H4 (cell line): ENCODE results near the gene PPP2R2B. TPM values are rescaled to one million over a fixed set of nuclear protein-coding genes. Genes with fewer than 3 reads are reported as not detected.
A peak's percentile ranks its signal among the peaks of the same experiment; 100 is the strongest.

Experiments
- DNase-seq: peaks from one replicate; pipeline ENCODE4 v3.0.0-alpha.2; 2015; ENCODE audit warnings: low spot score
- total RNA-seq: library from RNA; depleted of rRNA; stranded (reverse); fragments of >200 nt; shearing (Covaris generic); gene quantifications from 2 replicates; pipeline ENCODE4 v1.2.3, GENCODE V29; 2014

The PPP2R2B gene
- total RNA-seq, 1 experiment from 2014 or later, result 2.1 TPM

- DNase-seq, result no peak
Observed at GRCh38 chr5:146549615-146550014, 328.9 kb downstream of the PPP2R2B start.

- DNase-seq, result no peak
Observed at GRCh38 chr5:146548781-146549449, 329.6 kb downstream of the PPP2R2B start.

GRCh38 chr5:146544232-146544631, 334.3 kb downstream of the PPP2R2B start:
- no peak for DNase-seq

- DNase-seq, result peak; percentile 56
Observed at GRCh38 chr5:146541958-146542849, 336.4 kb downstream of the PPP2R2B start.

GRCh38 chr5:146540414-146540813, 338.1 kb downstream of the PPP2R2B start:
- DNase-seq, result no peak

GRCh38 chr5:146539973-146540372, 338.6 kb downstream of the PPP2R2B start:
- no peak for DNase-seq

- DNase-seq, result no peak
Observed at GRCh38 chr5:146538432-146538831, 340.1 kb downstream of the PPP2R2B start.

- no peak for DNase-seq
Observed at GRCh38 chr5:146533882-146534281, 344.7 kb downstream of the PPP2R2B start.

- peak; percentile 69 for DNase-seq
Observed at GRCh38 chr5:146533260-146533857, 345.2 kb downstream of the PPP2R2B start.
